Coronary artery (tissue), 2 donors: ENCODE measurements around the gene ISCA1.
"Not testable (repeated sequence)": the region's sequence is repeated elsewhere in the genome, so short reads cannot be mapped to it uniquely, and the experiment has no call there.

ENCODE experiments used
- DNase-seq: peaks from one replicate; pipeline ENCODE4 v3.0.0-alpha.2; 2017; ENCODE audit warnings: low spot score
- H3K27ac ChIP-seq, 2 donors: fragments of 200-600 bp; sonication (generic); one replicate each; pipeline ENCODE4 v1.5.1; 2016 to 2019
- H3K4me3 ChIP-seq: fragments of 200-600 bp; sonication (generic); 2 replicates; pipeline ENCODE4 v1.5.1; 2016; ENCODE audit warnings: mild to moderate bottlenecking, moderate library complexity
- TF ChIP-seq, protein P1 (sequence below): fragments of 200-600 bp; sonication (generic); IDR thresholded peaks from one replicate; pipeline ENCODE4 v1.5.1; 2019; ENCODE audit warnings: antibody characterized with exemption

The ISCA1 gene

DNA sequence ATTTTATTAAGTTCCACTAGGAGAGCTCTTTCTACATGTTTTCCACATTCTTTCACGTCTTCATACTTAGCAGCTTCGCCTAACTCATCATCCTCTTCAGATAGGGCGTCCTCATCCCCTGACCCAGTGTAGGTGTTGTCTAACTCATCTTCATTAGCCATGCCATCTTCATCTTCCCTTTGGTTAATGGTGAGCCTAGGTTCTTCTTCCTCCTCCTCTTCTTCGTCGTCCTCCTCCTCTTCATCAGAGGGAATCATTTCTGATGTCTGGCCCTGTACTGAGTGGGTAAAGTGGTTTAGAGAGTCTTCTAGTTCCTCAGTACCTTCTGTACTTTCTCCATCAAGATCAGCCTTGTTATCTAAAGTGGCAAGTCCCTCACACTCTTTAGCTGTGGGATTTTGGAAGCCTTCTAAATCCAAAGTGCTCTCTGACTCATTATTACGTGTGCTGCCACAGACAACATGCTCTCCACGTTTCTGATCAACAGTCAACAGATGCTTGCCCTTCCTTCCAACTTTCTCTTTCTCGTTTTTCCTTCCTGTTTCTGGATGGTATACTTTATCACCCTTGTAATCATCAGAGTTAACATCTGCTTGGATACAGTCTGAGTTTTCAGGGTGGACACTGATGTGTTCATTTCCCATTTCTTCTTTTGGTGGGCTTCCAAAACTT is 40.8 kb upstream of the ISCA1 start:
- no peak overlapping the region for H3K27ac ChIP-seq
- no peak for DNase-seq
- TF ChIP-seq, protein P1, sequence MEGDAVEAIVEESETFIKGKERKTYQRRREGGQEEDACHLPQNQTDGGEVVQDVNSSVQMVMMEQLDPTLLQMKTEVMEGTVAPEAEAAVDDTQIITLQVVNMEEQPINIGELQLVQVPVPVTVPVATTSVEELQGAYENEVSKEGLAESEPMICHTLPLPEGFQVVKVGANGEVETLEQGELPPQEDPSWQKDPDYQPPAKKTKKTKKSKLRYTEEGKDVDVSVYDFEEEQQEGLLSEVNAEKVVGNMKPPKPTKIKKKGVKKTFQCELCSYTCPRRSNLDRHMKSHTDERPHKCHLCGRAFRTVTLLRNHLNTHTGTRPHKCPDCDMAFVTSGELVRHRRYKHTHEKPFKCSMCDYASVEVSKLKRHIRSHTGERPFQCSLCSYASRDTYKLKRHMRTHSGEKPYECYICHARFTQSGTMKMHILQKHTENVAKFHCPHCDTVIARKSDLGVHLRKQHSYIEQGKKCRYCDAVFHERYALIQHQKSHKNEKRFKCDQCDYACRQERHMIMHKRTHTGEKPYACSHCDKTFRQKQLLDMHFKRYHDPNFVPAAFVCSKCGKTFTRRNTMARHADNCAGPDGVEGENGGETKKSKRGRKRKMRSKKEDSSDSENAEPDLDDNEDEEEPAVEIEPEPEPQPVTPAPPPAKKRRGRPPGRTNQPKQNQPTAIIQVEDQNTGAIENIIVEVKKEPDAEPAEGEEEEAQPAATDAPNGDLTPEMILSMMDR = no peak
- no peak overlapping the region for H3K4me3 ChIP-seq

DNA sequence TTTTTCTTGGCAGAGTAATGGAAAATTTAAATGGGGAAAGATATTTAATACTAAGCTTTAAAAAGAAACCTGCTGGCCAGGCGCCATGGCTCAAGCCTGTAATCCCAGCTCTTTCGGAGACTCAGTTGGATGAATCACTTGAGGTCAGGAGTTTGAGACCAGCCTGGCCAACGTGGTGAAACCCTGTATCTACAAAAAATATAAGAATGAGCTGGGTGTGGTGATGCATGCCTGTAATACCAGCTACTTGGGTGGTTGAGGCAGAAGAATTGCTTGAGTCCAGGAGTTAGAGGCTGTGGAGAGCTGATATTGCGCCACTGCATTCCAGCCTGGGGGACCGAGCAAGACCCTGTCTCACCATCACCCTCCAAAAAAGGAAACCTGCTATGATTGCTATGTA is 39.0 kb upstream of the ISCA1 start:
- H3K27ac ChIP-seq = no peak overlapping the region
- TF ChIP-seq, protein P1 = no peak
- no peak overlapping the region for H3K4me3 ChIP-seq
- no peak for DNase-seq

DNA sequence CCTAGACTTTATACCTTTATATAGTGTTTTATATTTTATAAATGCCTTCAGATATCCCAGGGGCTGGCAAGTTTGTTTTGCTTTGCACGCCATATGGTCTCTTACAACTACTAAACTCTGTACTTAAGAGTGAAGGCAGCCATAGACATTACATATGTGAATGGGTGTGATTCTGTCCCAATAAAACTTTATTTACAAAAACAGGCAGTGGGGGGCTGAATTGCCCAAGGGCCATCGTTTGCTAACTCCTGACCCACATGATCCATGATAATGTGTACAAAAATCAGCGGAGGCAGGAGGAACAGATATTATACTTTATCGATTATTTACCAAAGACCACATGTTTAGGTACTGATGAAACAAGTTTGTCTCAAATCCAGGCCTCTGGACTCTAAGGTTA is 35.8 kb upstream of the ISCA1 start:
- no peak for DNase-seq
- no peak overlapping the region for H3K27ac ChIP-seq
- no peak overlapping the region for H3K4me3 ChIP-seq
- TF ChIP-seq, protein P1 = no peak

DNA sequence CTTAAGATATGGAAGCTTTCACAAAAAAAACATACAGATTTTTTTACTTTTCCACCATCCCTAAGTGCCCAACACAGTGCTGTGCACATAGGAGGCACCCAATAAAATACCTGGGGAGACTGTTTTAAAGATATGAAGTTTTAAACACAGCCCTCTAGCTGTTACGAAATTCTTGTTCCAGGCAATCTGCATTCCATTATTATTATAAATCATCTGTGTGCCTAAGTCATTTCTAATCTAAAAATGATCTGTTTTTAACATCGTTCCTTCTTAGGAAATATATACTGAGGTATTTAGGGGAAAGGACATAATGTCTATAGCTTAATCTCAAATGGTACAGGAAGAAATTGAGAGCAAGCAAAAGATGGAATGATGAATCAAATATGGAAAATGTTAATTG is 32.7 kb upstream of the ISCA1 start:
- Histone ChIP-seq H3K4me3 (no peak overlapping the region), H3K27ac (no peak overlapping the region)
- TF ChIP-seq, protein P1 = no peak

DNA sequence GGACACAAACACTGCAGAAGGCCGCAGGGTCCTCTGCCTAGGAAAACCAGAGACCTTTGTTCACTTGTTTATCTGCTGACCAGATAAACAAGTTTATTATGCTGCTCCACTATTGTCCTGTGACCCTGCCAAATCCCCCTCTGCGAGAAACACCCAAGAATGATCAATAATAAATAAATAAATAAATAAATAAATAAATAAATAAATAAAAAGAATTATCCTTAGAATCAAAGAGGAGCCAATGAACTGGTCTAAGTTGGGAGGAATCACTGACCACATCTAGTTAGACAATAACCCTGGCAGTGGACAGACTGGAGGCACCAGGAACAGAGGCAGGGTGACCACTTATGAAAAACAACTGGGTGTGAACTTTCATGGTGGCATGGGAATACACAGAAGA is 30.6 kb upstream of the ISCA1 start:
- not testable (repeated sequence) for H3K27ac ChIP-seq, DNase-seq, H3K4me3 ChIP-seq

More for the DNA sequence above, 32.7 kb upstream of the ISCA1 start:
- no peak for DNase-seq

DNA sequence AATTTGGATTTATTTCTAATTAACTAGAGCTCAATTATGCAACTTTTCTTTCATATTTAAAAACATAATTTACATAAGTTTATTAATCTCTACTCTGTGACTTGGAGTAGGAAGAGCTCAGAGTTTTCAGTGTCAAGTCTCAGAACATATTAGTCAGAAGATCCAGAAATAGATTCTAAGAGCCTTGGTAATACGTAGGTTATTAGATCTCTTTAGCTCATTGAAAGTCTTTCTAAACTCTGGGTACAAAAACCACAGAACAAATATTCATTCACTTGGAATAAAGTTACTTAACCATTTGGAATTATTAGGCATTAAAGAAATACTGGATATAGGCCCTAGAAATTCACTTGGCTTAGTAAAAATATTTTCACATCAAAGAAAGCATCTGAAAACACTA is 26.3 kb upstream of the ISCA1 start:
- Histone ChIP-seq H3K27ac (no peak overlapping the region), H3K4me3 (no peak overlapping the region)
- no peak for DNase-seq
- TF ChIP-seq, protein P1 = no peak

DNA sequence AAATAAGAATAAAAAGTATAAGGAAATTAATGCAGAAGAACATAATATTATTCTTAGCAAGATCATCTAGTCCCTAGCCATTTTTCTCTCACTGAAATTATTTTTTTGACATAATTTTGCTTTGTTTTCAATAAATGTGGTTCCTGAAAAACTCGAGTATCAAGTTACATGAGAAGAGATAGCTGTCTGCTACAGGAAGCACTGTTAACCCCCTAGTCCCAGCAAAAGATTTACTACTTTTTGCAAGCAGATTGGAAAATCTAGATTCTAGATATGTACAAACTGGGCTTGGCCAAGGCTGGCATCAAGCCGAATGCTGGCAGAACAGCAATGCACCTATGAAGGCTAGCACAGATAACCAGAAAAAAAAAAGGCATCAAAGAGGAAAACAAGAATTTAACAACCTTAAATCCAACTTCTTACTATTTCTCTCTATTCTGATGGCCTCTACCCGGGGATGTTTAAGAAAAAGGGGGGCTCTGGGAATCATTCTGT is 21.9 kb upstream of the ISCA1 start:
- TF ChIP-seq, protein P1 = no peak
- H3K27ac ChIP-seq = no peak overlapping the region
- no peak overlapping the region for H3K4me3 ChIP-seq
- DNase-seq = no peak
